IMR-90 (cell line): ENCODE measurements around the gene PROSER2. TPM values are rescaled to one million over a fixed set of nuclear protein-coding genes. Genes with fewer than 3 reads are reported as not detected.

Source experiments
- ATAC-seq: fragments of 200-7000 bp; cut with Tn5 transposase; 2 replicates; pipeline ENCODE4 v1.9.1; 2020; ENCODE audit warnings: low read depth, mild to moderate bottlenecking, moderate library complexity
- BruUV-seq: library from RNA; stranded (reverse); fragments of 400-500 nt; replicated peaks from 2 replicates; lab custom pipeline; 2021; lab: Mats Ljungman, UMichigan
- CTCF ChIA-PET: fragments of 300-600 bp; formaldehyde crosslinking; extraction: SDS; loops from one replicate; lab custom pipeline; 2021; ENCODE audit warnings: antibody characterized with exemption; lab: Yijun Ruan, JAX
- POLR2A ChIA-PET: fragments of 300-600 bp; sonication (Branson Sonifier 250); formaldehyde crosslinking; loops from one replicate; lab custom pipeline; 2022; ENCODE audit warnings: antibody characterized with exemption; ENCODE audit not compliant: unreplicated experiment; lab: Charles Lee
- DNase-seq: peaks from one replicate; pipeline ENCODE4 v3.0.0; 2013
- H2AFZ ChIP-seq: replicated peaks from 2 replicates; pipeline ENCODE3; 2013; ENCODE audit warnings: low read length, mild to moderate bottlenecking; ENCODE audit not compliant: poor library complexity
- H2AK5ac ChIP-seq: 2 replicates; pipeline ENCODE4 v1.6.1; 2013; ENCODE audit warnings: low read depth, low read length, inconsistent platforms
- H2AK9ac ChIP-seq: replicated peaks from 2 replicates; pipeline ENCODE3; 2013; ENCODE audit warnings: mild to moderate bottlenecking, low read depth, low read length, moderate library complexity; ENCODE audit not compliant: poor library complexity
- H2BK120ac ChIP-seq: 2 replicates; pipeline ENCODE4 v1.6.1; 2013; ENCODE audit warnings: low read depth, low read length, inconsistent platforms
- H2BK15ac ChIP-seq: 3 replicates; pipeline ENCODE4 v1.6.1; 2013; ENCODE audit warnings: low read depth, low read length, inconsistent platforms
- H2BK20ac ChIP-seq: 2 replicates; pipeline ENCODE4 v1.6.1; 2013; ENCODE audit warnings: low read depth, mild to moderate bottlenecking, inconsistent platforms, low read length, moderate library complexity
- H2BK5ac ChIP-seq: 2 replicates; pipeline ENCODE4 v1.6.1; 2013; ENCODE audit warnings: mild to moderate bottlenecking, low read depth, low read length, inconsistent platforms; ENCODE audit not compliant: poor library complexity, severe bottlenecking
- H3K14ac ChIP-seq: replicated peaks from 2 replicates; pipeline ENCODE4 v1.6.1; 2013; ENCODE audit warnings: low read depth, low read length, inconsistent platforms
- H3K18ac ChIP-seq: 2 replicates; pipeline ENCODE4 v1.6.1; 2013; ENCODE audit warnings: low read depth, low read length, control low read depth
- H3K23ac ChIP-seq: 2 replicates; pipeline ENCODE4 v1.6.1; 2013; ENCODE audit warnings: low read depth, low read length, inconsistent platforms
- H3K27ac ChIP-seq: 2 replicates; pipeline ENCODE4 v1.5.1; 2013; ENCODE audit warnings: mild to moderate bottlenecking, control low read depth, low read length; ENCODE audit not compliant: insufficient read depth
- H3K27me3 ChIP-seq: 2 replicates; pipeline ENCODE4 v1.6.1; 2013; ENCODE audit warnings: low read length; ENCODE audit not compliant: control insufficient read depth, insufficient read depth
- H3K36me3 ChIP-seq: 2 replicates; pipeline ENCODE4 v1.6.1; 2013; ENCODE audit warnings: low read length, mixed read lengths; ENCODE audit not compliant: control insufficient read depth, insufficient read depth
- H3K4ac ChIP-seq: 2 replicates; pipeline ENCODE4 v1.6.1; 2013; ENCODE audit warnings: low read depth, low read length, inconsistent platforms
- H3K4me1 ChIP-seq: 2 replicates; pipeline ENCODE4 v1.6.1; 2013; ENCODE audit warnings: low read length, mixed read lengths; ENCODE audit not compliant: control insufficient read depth, insufficient read depth
- H3K4me2 ChIP-seq: 2 replicates; pipeline ENCODE4 v1.6.1; 2013; ENCODE audit warnings: low read depth, mild to moderate bottlenecking, control low read depth, low read length, moderate library complexity
- H3K4me3 ChIP-seq: 2 replicates; pipeline ENCODE4 v1.5.1; 2013; ENCODE audit warnings: low read depth, mild to moderate bottlenecking, control low read depth, low read length, moderate library complexity; ENCODE audit not compliant: insufficient read depth
- H3K56ac ChIP-seq: 2 replicates; pipeline ENCODE4 v1.6.1; 2013; ENCODE audit warnings: low read length, inconsistent platforms; ENCODE audit not compliant: insufficient read depth; ENCODE audit errors: extremely low read depth
- H3K79me1 ChIP-seq, 2 experiments: 2 replicates each; pipeline ENCODE4 v1.6.1; 2013; ENCODE audit warnings: low read length in 2 of 2, inconsistent platforms in 1 of 2, low read depth in 1 of 2
- H3K9ac ChIP-seq: 2 replicates; pipeline ENCODE4 v1.6.1; 2013; ENCODE audit warnings: low read depth, low read length, control low read depth
- H3K9me1 ChIP-seq: 2 replicates; pipeline ENCODE4 v1.6.1; 2013; ENCODE audit warnings: low read length, inconsistent platforms; ENCODE audit not compliant: insufficient read depth
- H3K9me3 ChIP-seq: 2 replicates; pipeline ENCODE4 v1.6.1; 2013; ENCODE audit warnings: low read length; ENCODE audit not compliant: control insufficient read depth, insufficient read depth
- H4K20me1 ChIP-seq: 2 replicates; pipeline ENCODE4 v1.6.1; 2013; ENCODE audit warnings: low read length, inconsistent platforms; ENCODE audit not compliant: insufficient read depth
- H4K5ac ChIP-seq: 2 replicates; pipeline ENCODE4 v1.6.1; 2013; ENCODE audit warnings: mild to moderate bottlenecking, low read depth, low read length, control low read depth
- H4K8ac ChIP-seq, 2 experiments: 2 replicates each; pipeline ENCODE4 v1.6.1; 2013; ENCODE audit warnings: low read depth in 2 of 2, low read length in 2 of 2, control low read depth in 1 of 2, inconsistent platforms in 1 of 2
- H4K91ac ChIP-seq: 2 replicates; pipeline ENCODE4 v1.6.1; 2013; ENCODE audit warnings: low read depth, low read length, inconsistent platforms; ENCODE audit not compliant: insufficient read depth
- BHLHE40 ChIP-seq: fragments of 150-350 bp; IDR thresholded peaks from 2 replicates; pipeline ENCODE4 v1.6.1; 2016; ENCODE audit warnings: mild to moderate bottlenecking, low read depth, low read length
- CEBPB ChIP-seq: IDR thresholded peaks from 2 replicates; pipeline ENCODE4 v1.6.1; 2012; ENCODE audit warnings: low read depth, low read length, improper control_type of control experiment
- CHD1 ChIP-seq: IDR thresholded peaks from 2 replicates; pipeline ENCODE4 v1.6.1; 2012; ENCODE audit warnings: low read depth, low read length, improper control_type of control experiment
- CTCF ChIP-seq: conservative IDR thresholded peaks from 2 replicates; pipeline ENCODE4 v1.5.1; 2012; ENCODE audit warnings: mild to moderate bottlenecking, low read depth, low read length, improper control_type of control experiment
- ELK1 ChIP-seq: fragments of 150-350 bp; IDR thresholded peaks from 2 replicates; pipeline ENCODE4 v1.6.1; 2016; ENCODE audit warnings: low read depth, mild to moderate bottlenecking, low read length, moderate library complexity, borderline replicate concordance
- FOS ChIP-seq: fragments of 150-350 bp; IDR thresholded peaks from 2 replicates; pipeline ENCODE4 v1.6.1; 2016; ENCODE audit warnings: low read depth, low read length
- MAFK ChIP-seq: IDR thresholded peaks from 2 replicates; pipeline ENCODE4 v1.6.1; 2012; ENCODE audit warnings: low read depth, low read length, improper control_type of control experiment
- MAZ ChIP-seq: IDR thresholded peaks from 2 replicates; pipeline ENCODE4 v1.6.1; 2012; ENCODE audit warnings: low read depth, mild to moderate bottlenecking, low read length, improper control_type of control experiment, moderate library complexity, borderline replicate concordance
- MXI1 ChIP-seq: IDR thresholded peaks from 2 replicates; pipeline ENCODE4 v1.6.1; 2012; ENCODE audit warnings: low read depth, mild to moderate bottlenecking, low read length, moderate library complexity, borderline replicate concordance
- NFE2L2 ChIP-seq: fragments of 150-350 bp; IDR thresholded peaks from 2 replicates; pipeline ENCODE4 v1.6.1; 2016; ENCODE audit warnings: low read depth, mild to moderate bottlenecking, low read length
- POLR2A ChIP-seq: IDR thresholded peaks from 2 replicates; pipeline ENCODE4 v1.6.1; 2012; ENCODE audit warnings: mild to moderate bottlenecking, low read depth, low read length
- RAD21 ChIP-seq: IDR thresholded peaks from 2 replicates; pipeline ENCODE4 v1.6.1; 2012; ENCODE audit warnings: low read length, improper control_type of control experiment
- RCOR1 ChIP-seq: IDR thresholded peaks from 2 replicates; pipeline ENCODE4 v1.6.1; 2012; ENCODE audit warnings: mild to moderate bottlenecking, low read length, improper control_type of control experiment; ENCODE audit not compliant: insufficient replicate concordance
- RFX5 ChIP-seq: IDR thresholded peaks from 2 replicates; pipeline ENCODE4 v1.8.0; 2012; ENCODE audit warnings: low read depth, mild to moderate bottlenecking, low read length, moderate library complexity
- SMC3 ChIP-seq: fragments of 150-350 bp; IDR thresholded peaks from 2 replicates; pipeline ENCODE4 v1.6.1; 2016; ENCODE audit warnings: low read depth, mild to moderate bottlenecking, antibody characterized with exemption, low read length, moderate library complexity
- USF2 ChIP-seq: fragments of 150-350 bp; IDR thresholded peaks from 2 replicates; pipeline ENCODE4 v1.6.1; 2017; ENCODE audit warnings: mild to moderate bottlenecking, antibody characterized with exemption, low read length, low read depth
- WGBS, 2 experiments: methylation state at CpG; one replicate each; pipeline versions ENCODE4 v1.1.5 to v1.1.7; 2013; ENCODE audit warnings: missing lambda C conversion rate in 2 of 2; ENCODE audit not compliant: insufficient read length in 1 of 2; ENCODE audit errors: extremely low coverage in 2 of 2; 5-methylcytosine and 5-hydroxymethylcytosine counted together
- dilution Hi-C: fragments of 300-500 bp; cut with HindIII; formaldehyde crosslinking; loops from one replicate; pipeline ENCODE4 v1.14.3; 2018; ENCODE audit warnings: low sequenced_read_pairs; ENCODE audit not compliant: unreplicated experiment
- in situ Hi-C: fragments of 300-500 bp; cut with MboI; formaldehyde crosslinking; loops from 3 replicates; pipeline ENCODE4 v1.14.3; 2019; ENCODE audit warnings: low sequenced_read_pairs, inconsistent platforms, mixed read lengths
- intact Hi-C: fragments of 100-400 bp; cut with micrococcal nuclease; formaldehyde crosslinking; loops from 2 replicates; pipeline ENCODE4 v1.10.0; 2022
- polyA plus RNA-seq, 3 experiments: library from polyadenylated mRNA; depleted of rRNA; stranded (reverse); fragments of >200 nt; gene quantifications; 2 replicates each; pipeline ENCODE4 v1.2.3, GENCODE V29; 2012; ENCODE audit warnings: low replicate concordance in 1 of 3
- total RNA-seq: library from RNA; depleted of rRNA; stranded (reverse); fragments of >200 nt; gene quantifications from 2 replicates; pipeline ENCODE4 v1.2.3, GENCODE V29; 2012

Gene PROSER2
- total and polyA plus RNA-seq, 2 of the 4 experiments (the other 2 are of a cell fraction): 1.4 to 2.0 TPM

- Histone ChIP-seq H3K36me3 (no peaks in the 10 kb centered on the region), H2BK20ac (no peak overlapping the region), H3K4me3 (no peak overlapping the region), H2AFZ (peak overlapping the region; percentile 6), H3K9me3 (no peaks in the 10 kb centered on the region), H3K56ac (no peak overlapping the region), H4K91ac (no peak overlapping the region), H2BK120ac (no peak overlapping the region), H4K8ac (no peak overlapping the region), H2BK15ac (no peak overlapping the region), H3K27me3 (no peaks in the 10 kb centered on the region), H2AK9ac (no peak overlapping the region), H3K9ac (no peak overlapping the region), H3K18ac (no peak overlapping the region), H3K9me1 (peaks cover 8% of the 10 kb centered on the region), H4K5ac (no peak overlapping the region), H2BK5ac (no peak overlapping the region), H3K4me1 (peaks cover 4% of the 10 kb centered on the region; the same call in 1 of the 2 replicates), H4K20me1 (no peaks in the 10 kb centered on the region), H3K27ac (no peak overlapping the region), H3K14ac (no peak overlapping the region), H3K23ac (no peak overlapping the region), H3K79me1 (no peaks in the 10 kb centered on the region), H3K4me2 (no peak overlapping the region), H3K4ac (no peak overlapping the region), H2AK5ac (no peak overlapping the region)
- dilution Hi-C loops: no loop called here
- ATAC-seq (no peak), DNase-seq (no peak)
- in situ Hi-C loops: no loop called here
- no TSS peak for BruUV-seq
- ChIA-PET CTCF (no interaction called here), POLR2A (no interaction called here)
- TF ChIP-seq RCOR1: no peak
- no peak for TF ChIP-seq ELK1
- no peak for TF ChIP-seq BHLHE40
- TF ChIP-seq NFE2L2: no peak
- TF ChIP-seq CHD1: no peak
- TF ChIP-seq MAZ: no peak
- TF ChIP-seq POLR2A: no peak
- TF ChIP-seq CTCF: no peak
- no peak for TF ChIP-seq MAFK
- no peak for TF ChIP-seq CEBPB
- TF ChIP-seq SMC3: no peak
- TF ChIP-seq FOS: no peak
- TF ChIP-seq RFX5: no peak
- no peak for TF ChIP-seq RAD21
- no peak for TF ChIP-seq MXI1
- TF ChIP-seq USF2: no peak
- intact Hi-C loops: no loop called here
- 92% methylated on average over 2 of the region's 7 CpGs; no CpG with 5 or more reads in 1 of the 2 experiments for WGBS, 2 experiments
Observed at GRCh38 chr10:11884706-11885423, 61.7 kb downstream of the PROSER2 start.
